Activated naive CD4-positive, alpha-beta T cell treated with anti-CD3 and anti-CD28 coated beads, Interleukin-2, amount 50 U/mL, for 16 hours (primary cell): ENCODE results near the gene ST3GAL4.

Source experiments
- DNase-seq: peaks from one replicate; pipeline ENCODE4 v3.0.0-alpha.2; 2020

The ST3GAL4 gene

GRCh38 chr11:126456783-126457542 lies 101.5 kb downstream of the ST3GAL4 start:
- no peak for DNase-seq

DNA sequence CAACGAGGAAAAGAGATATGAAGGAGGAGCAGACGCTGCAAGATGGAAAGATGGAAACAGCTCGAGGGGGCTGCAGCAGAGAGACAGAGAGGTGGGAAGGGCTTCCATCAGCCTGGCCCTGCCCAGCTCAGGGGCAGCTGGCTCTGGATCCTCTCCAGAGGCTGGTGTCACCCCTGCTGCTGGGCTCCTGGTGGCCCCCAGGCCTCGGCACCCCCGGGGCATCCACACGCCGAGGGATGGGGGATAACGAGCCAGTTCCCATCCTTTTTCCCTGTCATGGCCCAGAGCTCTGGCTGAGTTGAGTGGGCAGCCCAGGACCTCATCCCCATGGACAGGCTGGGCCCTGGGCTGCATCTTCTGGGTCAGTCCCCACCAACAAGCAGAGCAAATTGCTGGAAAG lies 102.3 kb downstream of the ST3GAL4 start:
- DNase-seq: no peak

GRCh38 chr11:126459691-126460281 lies 104.3 kb downstream of the ST3GAL4 start:
- no peak for DNase-seq

- no peak for DNase-seq
Measured at GRCh38 chr11:126460417-126461095, 105.1 kb downstream of the ST3GAL4 start.

DNA sequence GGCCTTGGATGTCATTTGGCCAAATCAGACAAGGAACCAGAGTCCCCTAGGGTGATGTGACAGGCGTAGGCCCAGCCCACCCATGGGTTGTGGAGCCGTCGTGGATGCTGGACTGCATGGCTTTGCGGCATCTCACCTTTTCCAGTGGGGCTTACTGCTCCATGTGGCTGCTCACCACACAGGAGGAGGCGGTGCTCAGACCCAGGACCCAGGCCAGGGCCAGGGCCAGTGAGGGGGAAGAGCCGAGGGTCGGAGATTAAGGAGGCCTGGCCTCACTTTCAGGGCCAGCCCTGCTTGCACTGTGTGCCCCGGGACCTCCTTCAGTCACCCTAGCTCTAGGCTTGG lies 105.6 kb downstream of the ST3GAL4 start:
- no peak for DNase-seq

- DNase-seq: no peak
Measured at GRCh38 chr11:126461996-126462395, 106.5 kb downstream of the ST3GAL4 start.

GRCh38 chr11:126462422-126462821 lies 106.9 kb downstream of the ST3GAL4 start:
- DNase-seq: no peak
